HepG2 (cell line): ENCODE measurements around the gene PEX19. TPM values are rescaled to one million over a fixed set of nuclear protein-coding genes. Genes with fewer than 3 reads are reported as not detected.

ENCODE experiments used
- ATAC-seq: fragments of 200-7000 bp; cut with Tn5 transposase; 3 replicates; pipeline ENCODE4 v1.9.1; 2020; ENCODE audit warnings: mild to moderate bottlenecking, moderate library complexity
- BruUV-seq: library from RNA; stranded (reverse); fragments of 400-500 nt; replicated peaks from 2 replicates; lab custom pipeline; 2021; lab: Mats Ljungman, UMichigan
- CTCF ChIA-PET: fragments of 300-600 bp; formaldehyde crosslinking; extraction: SDS; loops from one replicate; lab custom pipeline; 2021; ENCODE audit warnings: low total read pairs, inconsistent platforms, low intra/inter-chr PET ratio; lab: Yijun Ruan, JAX
- POLR2A ChIA-PET: fragments of 350-600 bp; sonication (Branson Sonifier 250); formaldehyde crosslinking; loops from one replicate; lab custom pipeline; 2020; ENCODE audit warnings: antibody characterized with exemption, inconsistent platforms; lab: Yijun Ruan, JAX
- DNase-seq: peaks from one replicate; pipeline ENCODE4 v3.0.0-alpha.2; 2015; ENCODE audit warnings: low spot score
- FAIRE-seq: peaks from 3 replicates; lab custom pipeline; 2011; peaks lifted over from hg19 to GRCh38; lab: Jason Lieb, UNC
- H2AFZ ChIP-seq: one replicate; pipeline ENCODE4 v1.6.1; 2011; ENCODE audit warnings: low read length, inconsistent platforms
- H3K27ac ChIP-seq: fragments of 300-600 bp; 3 replicates; pipeline ENCODE4 v1.8.0; 2011; ENCODE audit warnings: mixed run types, mild to moderate bottlenecking, mixed read lengths, low read length, inconsistent platforms; ENCODE audit not compliant: insufficient read depth; ENCODE audit errors: extremely low read length
- H3K27me3 ChIP-seq, 2 experiments: fragments of 200-600 bp in 1 of 2; 2 replicates in 1 of 2; 3 replicates in 1 of 2; pipeline versions ENCODE4 v1.6.0 to v1.8.0; 2011; ENCODE audit warnings: low read length in 2 of 2, mild to moderate bottlenecking in 2 of 2, moderate library complexity in 2 of 2, inconsistent platforms in 1 of 2; ENCODE audit not compliant: insufficient read depth in 2 of 2, control insufficient read depth in 1 of 2
- H3K36me3 ChIP-seq, 2 experiments: fragments of 200-600 bp in 1 of 2; replicated peaks in 1 of 2; 2 replicates in 1 of 2; 3 replicates in 1 of 2; pipeline versions ENCODE4 v1.5.1 to v1.8.0; 2011; ENCODE audit warnings: low read length in 2 of 2, inconsistent platforms in 1 of 2; ENCODE audit not compliant: insufficient read depth in 2 of 2, control insufficient read depth in 1 of 2
- H3K4me1 ChIP-seq: 2 replicates; pipeline ENCODE4 v1.5.1; 2012; ENCODE audit warnings: low read length, inconsistent platforms; ENCODE audit not compliant: insufficient read depth
- H3K4me2 ChIP-seq: 2 replicates; pipeline ENCODE4 v1.6.0; 2011; ENCODE audit warnings: low read depth, low read length, inconsistent platforms
- H3K4me3 ChIP-seq, 3 experiments: fragments of 200-600 bp in 1 of 3; sonication (generic), shearing (Covaris generic) in 1 of 3; replicated peaks in 1 of 3; 2 replicates each; pipeline ENCODE4 v1.5.1; 2011 to 2016; ENCODE audit warnings: low read length in 3 of 3, inconsistent platforms in 2 of 3, low read depth in 2 of 3, mild to moderate bottlenecking in 2 of 3, control low read depth in 1 of 3, mixed read lengths in 1 of 3; ENCODE audit not compliant: insufficient read depth in 1 of 3
- H3K79me2 ChIP-seq: one replicate; pipeline ENCODE4 v1.6.1; 2011; ENCODE audit warnings: low read length, inconsistent platforms; ENCODE audit not compliant: insufficient read depth
- H3K9ac ChIP-seq: 2 replicates; pipeline ENCODE4 v1.6.0; 2011; ENCODE audit warnings: mild to moderate bottlenecking, low read depth, low read length, inconsistent platforms; ENCODE audit not compliant: insufficient read depth
- H3K9me3 ChIP-seq: 2 replicates; pipeline ENCODE4 v1.5.1; 2012; ENCODE audit warnings: mild to moderate bottlenecking, low read length
- H4K20me1 ChIP-seq: 2 replicates; pipeline ENCODE4 v1.6.0; 2011; ENCODE audit warnings: inconsistent platforms, mild to moderate bottlenecking, low read length, moderate library complexity; ENCODE audit not compliant: insufficient read depth
- ARHGAP35 ChIP-seq: sonication (generic); formaldehyde crosslinking; IDR thresholded peaks from 2 replicates; pipeline ENCODE4 v1.9.0; 2022; ENCODE audit warnings: mild to moderate bottlenecking, inconsistent platforms, moderate library complexity, missing genetic modification reagents, borderline replicate concordance
- CCAR2 ChIP-seq: fragments of 200-400 bp; formaldehyde crosslinking; optimal IDR thresholded peaks from 2 replicates; pipeline ENCODE3; 2018; ENCODE audit warnings: low read depth, mild to moderate bottlenecking, low read length, moderate library complexity
- CREM ChIP-seq, 2 experiments: sonication (generic) in 1 of 2; formaldehyde crosslinking in 1 of 2; IDR thresholded peaks; 2 replicates each; pipeline versions ENCODE4 v1.4.0 to v1.6.1; 2016 to 2020; ENCODE audit warnings: antibody characterized with exemption in 1 of 2, mild to moderate bottlenecking in 1 of 2, missing genetic modification reagents in 1 of 2
- ESRRA ChIP-seq: sonication (generic); formaldehyde crosslinking; IDR thresholded peaks from 2 replicates; pipeline ENCODE4 v1.5.1; 2020; ENCODE audit warnings: mild to moderate bottlenecking, low read depth, missing genetic modification reagents
- FOXP1 ChIP-seq, 2 experiments: fragments of 450-650 bp in 1 of 2; IDR thresholded peaks; 2 replicates each; pipeline ENCODE4 v1.6.1; 2017 to 2018; ENCODE audit warnings: antibody characterized with exemption in 1 of 2
- HMG20B ChIP-seq: conservative IDR thresholded peaks from 2 replicates; pipeline ENCODE4 v1.6.1; 2016; ENCODE audit warnings: missing genetic modification reagents, missing compliant biosample characterization
- IKZF4 ChIP-seq: sonication (generic); formaldehyde crosslinking; IDR thresholded peaks from 2 replicates; pipeline ENCODE4 v1.5.1; 2020; ENCODE audit warnings: borderline replicate concordance, mild to moderate bottlenecking, low read depth, missing genetic modification reagents; ENCODE audit errors: not compliant biosample characterization
- LCORL ChIP-seq, 2 experiments: fragments of 450-650 bp in 1 of 2; sonication (generic) in 1 of 2; formaldehyde crosslinking in 1 of 2; IDR thresholded peaks; 2 replicates each; pipeline versions ENCODE4 v1.5.0 to v1.6.1; 2017 to 2020; ENCODE audit warnings: antibody characterized with exemption in 1 of 2, missing genetic modification reagents in 1 of 2
- SOX5 ChIP-seq: IDR thresholded peaks from 2 replicates; pipeline ENCODE4 v1.6.1; 2016; ENCODE audit warnings: borderline replicate concordance
- XRCC5 ChIP-seq: fragments of 200-400 bp; formaldehyde crosslinking; optimal IDR thresholded peaks from 2 replicates; pipeline ENCODE3; 2017; ENCODE audit warnings: mild to moderate bottlenecking, low read length
- ZNF343 ChIP-seq: sonication (generic); formaldehyde crosslinking; IDR thresholded peaks from 2 replicates; pipeline ENCODE4 v1.4.0; 2020; ENCODE audit warnings: mild to moderate bottlenecking, missing genetic modification reagents
- ZNF460 ChIP-seq: sonication (generic); formaldehyde crosslinking; IDR thresholded peaks from 2 replicates; pipeline ENCODE4 v1.5.1; 2020; ENCODE audit warnings: missing genetic modification reagents, mild to moderate bottlenecking, borderline replicate concordance
- WGBS: methylation state at CpG from one replicate; pipeline ENCODE4 v1.1.6; 2017; ENCODE audit warnings: low lambda C conversion rate; 5-methylcytosine and 5-hydroxymethylcytosine counted together
- in situ Hi-C: cut with HindIII; loops from 2 replicates; pipeline ENCODE4 v1.10.0; 2017; ENCODE audit warnings: low pct_unique_long_range_greater_than_20kb; ENCODE audit not compliant: extremely low pct_ligation_motif_present
- intact Hi-C: fragments of 100-400 bp; cut with micrococcal nuclease; formaldehyde crosslinking; loops from one replicate; pipeline ENCODE4 v1.10.0; 2022; ENCODE audit not compliant: unreplicated experiment
- polyA plus RNA-seq, 8 experiments: library from polyadenylated mRNA; depleted of rRNA in 3 of 8; stranded (reverse) in 7 of 8; unstranded in 1 of 8; fragments of >200 nt; fragmentation: Illumina TruSeq in 4 of 8; extraction: Trizol in 4 of 8; gene quantifications; 2 replicates each; pipeline versions ENCODE4 v1.2.1 to v1.2.3, GENCODE V29; 2011 to 2016; ENCODE audit warnings: low read depth in 4 of 8, missing spikeins in 1 of 8, mixed read lengths in 1 of 8; ENCODE audit not compliant: insufficient read depth in 1 of 8
- total RNA-seq, 5 experiments: library from RNA; depleted of rRNA; stranded (reverse); fragments of >200 nt; fragmentation: Illumina TruSeq; extraction: Trizol; gene quantifications; 2 replicates each; pipeline ENCODE4 v1.2.3, GENCODE V29; 2016; ENCODE audit warnings: low read depth in 1 of 5
- TF ChIP-seq, protein P1 (sequence below): sonication (generic); formaldehyde crosslinking; conservative IDR thresholded peaks from 2 replicates; pipeline ENCODE4 v1.4.0; 2020; ENCODE audit warnings: mild to moderate bottlenecking, missing genetic modification reagents, moderate library complexity
- TF ChIP-seq, protein P2 (sequence below): sonication (generic); formaldehyde crosslinking; IDR thresholded peaks from 2 replicates; pipeline ENCODE4 v1.8.1; 2023; ENCODE audit warnings: mild to moderate bottlenecking, missing genetic modification reagents, borderline replicate concordance
- TF ChIP-seq, protein P3 (sequence below): sonication (generic); IDR thresholded peaks from 2 replicates; pipeline ENCODE4 v1.6.1; 2016; ENCODE audit warnings: low read depth, borderline replicate concordance
- TF ChIP-seq, protein P4 (sequence below): sonication (generic); formaldehyde crosslinking; IDR thresholded peaks from 2 replicates; pipeline ENCODE4 v1.5.0; 2020; ENCODE audit warnings: mild to moderate bottlenecking, missing genetic modification reagents
- TF ChIP-seq, protein P5 (sequence below): sonication (generic); formaldehyde crosslinking; IDR thresholded peaks from 2 replicates; pipeline ENCODE4 v1.4.0; 2020; ENCODE audit warnings: missing genetic modification reagents

The PEX19 gene
- total and polyA plus RNA-seq, 2 of the 13 experiments (the other 11 are each of a cell fraction or from before 2014, with no cell fraction given): 47.0 to 51.8 TPM

DNA sequence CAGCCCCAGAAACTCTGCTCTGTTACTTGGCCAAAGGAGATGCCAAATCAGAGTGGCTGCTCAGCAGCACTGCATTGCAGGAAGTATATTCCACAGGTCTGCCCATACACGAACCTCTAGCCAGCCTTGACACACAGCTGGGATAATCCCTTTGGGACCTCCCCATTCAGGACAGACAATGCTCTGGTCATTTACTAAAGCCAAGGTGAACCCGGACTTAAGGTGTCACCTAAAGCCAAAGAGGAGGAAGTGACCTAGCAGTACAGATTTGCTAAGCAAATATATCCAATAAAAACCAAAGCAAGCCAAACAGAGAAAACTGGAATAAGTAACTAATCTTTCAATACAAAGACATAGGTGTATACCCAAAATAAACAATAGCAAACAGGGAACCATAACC lies 30.4 kb upstream of the PEX19 start:
- peak; percentile 65 for DNase-seq
- ATAC-seq: peak; percentile 78
- ChIA-PET CTCF (no interaction called here), POLR2A (no interaction called here)
- 82% methylated on average over 2 of the region's 2 CpGs for WGBS
- Histone ChIP-seq H3K36me3 (peaks cover 32 to 87% of the 10 kb centered on the region in 2 experiments), H3K4me3 (no peak overlapping the region), H3K27ac (no peak overlapping the region), H4K20me1 (peaks cover 28% of the 10 kb centered on the region), H2AFZ (no peak overlapping the region), H3K9me3 (no peaks in the 10 kb centered on the region), H3K27me3 (no peaks in the 10 kb centered on the region), H3K79me2 (peaks cover 22% of the 10 kb centered on the region), H3K9ac (no peak overlapping the region), H3K4me2 (no peak overlapping the region), H3K4me1 (0 out of 2 replicates have a peak, but pooled peaks cover 7% of the 10 kb centered on the region)
- in situ Hi-C loops (no loop called here), intact Hi-C loops (no loop called here)
- BruUV-seq: no TSS peak
- FAIRE-seq: no peak
- TF ChIP-seq XRCC5 (no peak), ZNF343 (CRISPR knock-in tag) (no peak), HMG20B (CRISPR knock-in tag) (peak; percentile 73; the same call in 1 of the 2 replicates), LCORL (IDR thresholded peaks at IDR 0.05) (no peak), LCORL (CRISPR knock-in tag; IDR thresholded peaks at IDR 0.05) (no peak), SOX5 (CRISPR knock-in tag) (0 out of 2 replicates have a peak, but pooled peaks have one; percentile 22), FOXP1 (IDR thresholded peaks at IDR 0.05) (no peak), FOXP1 (CRISPR knock-in tag; IDR thresholded peaks at IDR 0.05) (peak; percentile 15; the same call in 1 of the 2 replicates), ARHGAP35 (CRISPR knock-in tag) (no peak), IKZF4 (CRISPR knock-in tag) (no peak), CCAR2 (no peak), ESRRA (CRISPR knock-in tag) (no peak), ZNF460 (CRISPR knock-in tag) (no peak), CREM (IDR thresholded peaks at IDR 0.05) (no peak), CREM (CRISPR knock-in tag; IDR thresholded peaks at IDR 0.05) (no peak)
- TF ChIP-seq, protein P1, sequence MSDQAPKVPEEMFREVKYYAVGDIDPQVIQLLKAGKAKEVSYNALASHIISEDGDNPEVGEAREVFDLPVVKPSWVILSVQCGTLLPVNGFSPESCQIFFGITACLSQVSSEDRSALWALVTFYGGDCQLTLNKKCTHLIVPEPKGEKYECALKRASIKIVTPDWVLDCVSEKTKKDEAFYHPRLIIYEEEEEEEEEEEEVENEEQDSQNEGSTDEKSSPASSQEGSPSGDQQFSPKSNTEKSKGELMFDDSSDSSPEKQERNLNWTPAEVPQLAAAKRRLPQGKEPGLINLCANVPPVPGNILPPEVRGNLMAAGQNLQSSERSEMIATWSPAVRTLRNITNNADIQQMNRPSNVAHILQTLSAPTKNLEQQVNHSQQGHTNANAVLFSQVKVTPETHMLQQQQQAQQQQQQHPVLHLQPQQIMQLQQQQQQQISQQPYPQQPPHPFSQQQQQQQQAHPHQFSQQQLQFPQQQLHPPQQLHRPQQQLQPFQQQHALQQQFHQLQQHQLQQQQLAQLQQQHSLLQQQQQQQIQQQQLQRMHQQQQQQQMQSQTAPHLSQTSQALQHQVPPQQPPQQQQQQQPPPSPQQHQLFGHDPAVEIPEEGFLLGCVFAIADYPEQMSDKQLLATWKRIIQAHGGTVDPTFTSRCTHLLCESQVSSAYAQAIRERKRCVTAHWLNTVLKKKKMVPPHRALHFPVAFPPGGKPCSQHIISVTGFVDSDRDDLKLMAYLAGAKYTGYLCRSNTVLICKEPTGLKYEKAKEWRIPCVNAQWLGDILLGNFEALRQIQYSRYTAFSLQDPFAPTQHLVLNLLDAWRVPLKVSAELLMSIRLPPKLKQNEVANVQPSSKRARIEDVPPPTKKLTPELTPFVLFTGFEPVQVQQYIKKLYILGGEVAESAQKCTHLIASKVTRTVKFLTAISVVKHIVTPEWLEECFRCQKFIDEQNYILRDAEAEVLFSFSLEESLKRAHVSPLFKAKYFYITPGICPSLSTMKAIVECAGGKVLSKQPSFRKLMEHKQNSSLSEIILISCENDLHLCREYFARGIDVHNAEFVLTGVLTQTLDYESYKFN (CRISPR knock-in tag): 0 out of 2 replicates have a peak, but pooled peaks have one; percentile 24
- TF ChIP-seq, protein P2, sequence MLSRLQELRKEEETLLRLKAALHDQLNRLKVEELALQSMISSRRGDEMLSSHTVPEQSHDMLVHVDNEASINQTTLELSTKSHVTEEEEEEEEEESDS: no peak
- TF ChIP-seq, protein P3, sequence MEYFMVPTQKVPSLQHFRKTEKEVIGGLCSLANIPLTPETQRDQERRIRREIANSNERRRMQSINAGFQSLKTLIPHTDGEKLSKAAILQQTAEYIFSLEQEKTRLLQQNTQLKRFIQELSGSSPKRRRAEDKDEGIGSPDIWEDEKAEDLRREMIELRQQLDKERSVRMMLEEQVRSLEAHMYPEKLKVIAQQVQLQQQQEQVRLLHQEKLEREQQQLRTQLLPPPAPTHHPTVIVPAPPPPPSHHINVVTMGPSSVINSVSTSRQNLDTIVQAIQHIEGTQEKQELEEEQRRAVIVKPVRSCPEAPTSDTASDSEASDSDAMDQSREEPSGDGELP: peak; percentile 22; the same call in 1 of the 2 replicates
- TF ChIP-seq, protein P4, sequence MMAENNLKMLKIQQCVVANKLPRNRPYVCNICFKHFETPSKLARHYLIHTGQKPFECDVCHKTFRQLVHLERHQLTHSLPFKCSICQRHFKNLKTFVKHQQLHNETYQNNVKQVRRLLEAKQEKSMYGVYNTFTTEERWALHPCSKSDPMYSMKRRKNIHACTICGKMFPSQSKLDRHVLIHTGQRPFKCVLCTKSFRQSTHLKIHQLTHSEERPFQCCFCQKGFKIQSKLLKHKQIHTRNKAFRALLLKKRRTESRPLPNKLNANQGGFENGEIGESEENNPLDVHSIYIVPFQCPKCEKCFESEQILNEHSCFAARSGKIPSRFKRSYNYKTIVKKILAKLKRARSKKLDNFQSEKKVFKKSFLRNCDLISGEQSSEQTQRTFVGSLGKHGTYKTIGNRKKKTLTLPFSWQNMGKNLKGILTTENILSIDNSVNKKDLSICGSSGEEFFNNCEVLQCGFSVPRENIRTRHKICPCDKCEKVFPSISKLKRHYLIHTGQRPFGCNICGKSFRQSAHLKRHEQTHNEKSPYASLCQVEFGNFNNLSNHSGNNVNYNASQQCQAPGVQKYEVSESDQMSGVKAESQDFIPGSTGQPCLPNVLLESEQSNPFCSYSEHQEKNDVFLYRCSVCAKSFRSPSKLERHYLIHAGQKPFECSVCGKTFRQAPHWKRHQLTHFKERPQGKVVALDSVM (CRISPR knock-in tag): no peak
- TF ChIP-seq, protein P5, sequence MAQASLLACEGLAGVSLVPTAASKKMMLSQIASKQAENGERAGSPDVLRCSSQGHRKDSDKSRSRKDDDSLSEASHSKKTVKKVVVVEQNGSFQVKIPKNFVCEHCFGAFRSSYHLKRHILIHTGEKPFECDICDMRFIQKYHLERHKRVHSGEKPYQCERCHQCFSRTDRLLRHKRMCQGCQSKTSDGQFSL (CRISPR knock-in tag): no peak
